GM19467 (cell line): ENCODE measurements around the gene ANAPC2.

Source experiments
- ATAC-seq: cut with Tn5 transposase; IDR thresholded peaks from one replicate; pipeline ENCODE4 v1.9.1; 2021; ENCODE audit warnings: mild to moderate bottlenecking, moderate library complexity; ENCODE audit not compliant: unreplicated experiment

Gene ANAPC2

DNA sequence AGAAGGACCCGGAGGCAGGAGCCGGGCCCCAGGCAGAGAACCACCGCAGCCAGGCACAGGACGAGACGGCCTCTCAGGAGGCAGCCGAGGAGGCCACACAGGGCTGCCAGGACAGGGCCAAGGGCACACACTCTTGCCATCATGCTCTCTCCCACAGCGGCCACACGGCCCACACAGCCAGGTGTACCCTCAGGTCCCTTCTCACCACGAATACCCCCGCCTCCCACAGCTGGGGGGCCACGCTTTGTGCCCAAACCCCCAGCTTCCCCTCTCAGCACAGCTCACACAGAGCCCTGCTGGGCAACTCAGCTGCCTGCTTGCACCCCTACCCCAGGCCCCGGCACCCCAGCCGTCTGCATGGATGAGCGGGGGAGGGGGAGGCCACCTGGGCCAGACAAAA is 5.4 kb upstream of the ANAPC2 start:
- no peak for ATAC-seq

DNA sequence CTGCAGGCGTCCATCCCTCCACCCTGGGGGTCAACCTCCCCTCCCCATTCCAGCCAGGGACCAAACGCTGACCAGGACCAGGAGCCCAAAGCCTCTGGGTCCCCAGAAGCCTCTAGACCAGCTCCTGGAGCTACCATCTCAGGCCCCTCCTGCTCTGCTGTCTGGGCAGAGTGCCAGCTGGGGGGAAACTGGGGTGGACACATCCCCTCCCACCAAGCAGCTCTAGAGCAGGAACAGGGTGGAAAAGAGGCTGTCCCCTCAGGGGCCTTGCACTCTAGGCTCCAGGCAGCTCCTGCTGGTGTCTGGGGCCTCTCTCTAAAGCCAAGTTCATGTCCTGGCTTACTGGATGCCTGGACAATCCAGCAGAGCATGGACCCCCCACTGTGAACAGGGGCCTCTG is 4.5 kb upstream of the ANAPC2 start:
- no peak for ATAC-seq

DNA sequence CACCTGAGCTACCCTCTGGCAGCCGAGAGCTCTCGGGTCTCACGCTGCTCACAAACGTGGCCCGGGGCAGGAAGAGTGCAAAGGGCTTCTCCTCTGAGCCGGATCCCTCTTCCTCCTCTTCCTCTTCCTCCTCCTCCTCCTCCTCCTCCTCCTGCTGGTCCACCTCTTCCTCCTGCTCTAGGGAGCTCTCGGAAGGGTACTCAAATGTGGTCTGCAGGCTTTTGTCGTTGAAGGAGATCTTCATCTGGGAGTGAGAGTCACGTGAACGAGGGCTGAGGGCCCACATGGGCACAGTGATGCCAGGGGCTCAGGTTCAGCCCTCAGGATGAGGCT is 4.1 kb upstream of the ANAPC2 start:
- no peak for ATAC-seq

DNA sequence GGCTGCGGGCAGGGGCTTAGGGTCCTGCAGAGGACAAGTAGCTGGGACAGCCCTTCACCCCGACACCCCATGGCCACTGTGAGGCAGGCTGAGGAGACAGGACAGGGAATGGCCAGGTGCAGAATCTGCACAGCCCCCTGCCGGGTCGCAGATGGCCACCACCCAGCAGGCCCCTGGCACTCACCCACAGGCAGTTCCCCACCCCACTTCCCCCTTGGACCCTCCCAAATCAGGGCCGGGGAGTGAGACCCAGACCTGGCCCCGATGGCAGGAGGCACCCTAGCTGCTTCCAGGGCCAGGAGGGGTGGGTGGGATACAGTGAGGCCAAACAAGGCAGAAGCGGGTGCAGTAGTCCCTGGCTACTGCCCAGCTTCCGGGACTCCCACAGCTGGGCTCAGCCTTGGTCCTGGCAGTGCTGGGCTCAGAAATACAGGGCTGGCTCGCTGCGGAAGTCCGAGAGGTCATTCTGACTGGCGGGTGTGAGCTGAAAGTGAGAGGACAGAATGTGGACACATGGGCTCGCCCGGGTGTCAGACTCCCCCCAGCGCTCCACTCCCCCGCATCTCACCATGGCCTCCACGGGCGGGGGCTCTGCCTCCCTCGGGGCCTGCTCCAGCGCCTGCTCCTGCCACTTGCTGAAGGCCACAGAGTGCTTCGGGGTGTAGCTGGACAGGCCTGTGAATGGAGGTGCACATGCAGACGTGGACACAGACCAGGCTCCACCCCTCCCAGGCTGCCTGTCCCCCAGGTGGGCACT is 3.5 kb upstream of the ANAPC2 start:
- no peak for ATAC-seq

DNA sequence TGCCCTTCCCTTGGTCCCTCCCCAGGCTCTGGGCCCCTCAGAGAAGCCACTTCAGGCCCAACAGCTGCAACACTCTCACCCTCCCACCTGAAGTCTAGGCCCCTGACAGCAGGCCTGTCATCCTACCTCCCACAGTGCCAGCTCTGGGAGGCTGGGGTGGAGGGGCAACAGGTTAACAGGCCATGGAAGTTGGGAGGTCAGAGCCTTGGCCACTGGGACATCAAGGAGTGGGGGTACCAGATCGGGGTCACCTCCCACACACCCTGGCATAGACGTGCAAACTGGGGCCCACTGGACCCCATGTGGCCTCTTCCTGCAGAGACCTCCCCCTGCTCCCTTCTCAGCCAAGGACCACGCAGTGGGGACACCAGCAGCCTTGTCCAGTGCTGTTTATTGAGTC is 2.9 kb upstream of the ANAPC2 start:
- ATAC-seq = no peak

DNA sequence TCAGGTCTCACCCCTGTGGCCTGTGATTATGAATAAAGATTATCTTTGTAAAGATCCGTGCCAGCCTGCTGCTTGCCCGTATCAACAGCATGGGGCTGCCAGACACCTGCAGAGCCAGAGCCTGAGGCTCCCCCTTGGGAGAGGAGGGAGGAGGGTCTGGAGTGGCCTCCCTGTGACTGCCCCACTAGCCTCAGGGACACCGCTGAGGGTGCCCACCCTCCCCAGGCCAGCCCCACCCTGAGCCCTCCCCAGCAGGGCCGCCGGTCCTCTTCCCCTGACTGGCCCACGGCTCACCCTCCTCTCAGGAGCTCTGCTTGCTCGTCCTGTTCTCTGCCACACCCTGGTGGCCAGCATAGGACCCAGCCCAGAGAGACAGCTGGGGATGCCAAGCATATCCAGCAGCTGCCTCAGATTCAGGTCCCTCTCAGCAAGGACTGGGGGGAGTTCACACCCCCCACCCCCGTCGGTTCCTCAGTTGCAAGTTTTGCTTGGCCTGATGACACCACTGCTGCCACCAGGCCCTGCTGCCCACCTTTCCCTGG is 2.0 kb upstream of the ANAPC2 start:
- ATAC-seq = no peak

DNA sequence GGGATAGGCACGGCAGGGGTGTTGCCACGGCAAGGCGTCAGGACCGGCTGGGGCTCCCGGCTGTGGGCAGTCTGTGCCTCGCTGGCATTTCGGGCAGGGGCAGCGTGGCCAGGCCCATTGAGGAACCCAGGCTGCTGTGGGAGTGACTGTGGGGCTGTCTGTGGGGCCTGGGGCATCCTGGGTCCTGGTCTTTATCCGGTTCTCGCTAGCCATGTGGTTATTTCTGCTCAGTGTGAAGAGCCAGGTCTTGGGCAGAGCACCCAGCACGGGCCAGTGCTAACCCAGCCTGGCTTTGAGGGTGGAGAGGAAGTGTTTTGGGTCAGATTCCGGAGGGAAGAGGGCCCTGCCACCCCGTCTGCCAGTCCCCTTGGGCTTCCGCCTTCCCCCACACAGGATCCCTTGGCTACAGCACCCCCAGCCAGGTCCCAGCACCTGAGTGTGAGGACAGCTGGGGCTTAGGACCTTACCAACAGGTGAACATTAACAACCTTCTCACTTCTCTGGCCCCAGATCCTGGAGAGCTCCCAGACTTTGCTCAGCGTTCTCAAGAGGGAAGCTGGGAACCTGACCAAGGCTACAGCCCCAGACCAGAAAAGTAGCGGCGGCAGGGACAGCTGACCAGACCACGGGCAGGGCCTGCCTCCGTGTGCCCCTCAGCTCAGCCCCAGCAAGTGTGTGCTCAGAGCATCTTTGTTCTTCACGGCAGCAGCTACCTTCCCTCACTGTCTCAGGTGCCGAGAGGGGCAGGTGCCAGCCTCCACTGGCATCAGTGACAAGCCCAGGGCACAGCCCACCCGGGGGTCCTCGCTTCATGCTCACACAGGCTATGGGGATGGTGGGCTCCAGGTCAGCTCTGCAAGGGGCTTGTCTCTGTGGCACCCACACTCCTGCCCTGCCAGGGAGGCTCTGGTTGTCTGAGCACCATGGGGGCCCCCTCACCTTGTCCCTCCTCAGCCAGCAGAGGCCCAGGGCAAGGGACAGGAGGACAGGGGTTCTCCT is 1.2 kb upstream of the ANAPC2 start:
- ATAC-seq = no peak

DNA sequence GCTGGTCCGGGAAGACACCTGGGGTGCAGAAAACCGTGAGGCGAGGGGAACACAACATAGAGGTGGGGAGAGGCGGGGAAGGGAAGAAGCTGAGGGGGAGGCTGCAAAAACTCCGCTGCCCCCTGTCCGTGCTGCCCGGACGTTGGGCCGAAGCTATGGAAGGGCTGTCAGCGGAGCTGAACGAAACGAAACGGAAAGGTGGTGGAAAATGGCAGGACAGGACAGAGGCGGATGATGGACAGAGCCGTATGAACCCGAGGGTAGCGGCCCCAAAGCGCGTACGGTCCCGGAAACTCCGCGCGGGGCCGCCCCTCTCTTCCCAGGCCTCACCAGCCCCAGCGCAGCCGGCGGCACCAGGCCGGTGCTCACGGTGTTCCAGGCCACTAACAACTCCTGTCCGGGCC is 272 bp downstream of the ANAPC2 start:
- ATAC-seq = no peak

DNA sequence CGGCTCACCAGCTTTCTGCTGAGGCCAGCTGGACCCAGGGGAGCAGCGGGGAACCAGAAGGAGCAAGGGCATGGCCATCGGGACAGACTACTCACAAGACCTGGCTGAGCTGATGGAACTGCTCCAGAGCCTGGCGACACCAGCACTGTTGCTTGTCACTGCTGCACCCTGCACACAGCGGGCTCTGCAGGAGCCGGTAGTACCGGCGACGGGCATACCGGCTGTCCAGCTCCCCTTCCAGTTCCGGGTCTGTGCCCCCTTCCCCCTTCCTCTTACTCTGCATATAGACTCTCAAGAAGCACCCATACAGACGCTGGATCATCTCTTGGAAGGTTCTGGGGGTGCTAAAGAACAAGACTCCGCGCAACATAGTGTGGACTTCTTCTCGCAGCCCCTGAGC is 974 bp downstream of the ANAPC2 start:
- no peak for ATAC-seq

DNA sequence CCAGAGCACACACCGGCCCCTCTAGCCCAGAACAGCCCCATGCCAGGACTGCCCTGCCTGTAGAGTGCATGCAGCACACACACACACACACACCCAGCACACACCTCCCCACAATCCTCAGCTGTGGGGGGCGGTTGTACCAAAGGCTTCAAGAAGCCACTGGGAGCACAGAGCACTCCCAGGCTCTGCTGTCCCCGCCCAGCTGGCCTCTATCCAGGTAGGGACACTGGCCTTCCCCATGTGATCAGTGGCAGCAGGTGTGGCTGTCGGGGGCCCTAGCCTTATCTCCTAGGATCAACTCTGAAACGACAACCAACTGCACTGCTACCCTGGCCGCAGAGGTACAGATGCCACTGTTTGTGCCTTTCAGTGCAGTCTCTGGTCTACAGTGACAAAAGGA is 2.0 kb downstream of the ANAPC2 start:
- no peak for ATAC-seq

DNA sequence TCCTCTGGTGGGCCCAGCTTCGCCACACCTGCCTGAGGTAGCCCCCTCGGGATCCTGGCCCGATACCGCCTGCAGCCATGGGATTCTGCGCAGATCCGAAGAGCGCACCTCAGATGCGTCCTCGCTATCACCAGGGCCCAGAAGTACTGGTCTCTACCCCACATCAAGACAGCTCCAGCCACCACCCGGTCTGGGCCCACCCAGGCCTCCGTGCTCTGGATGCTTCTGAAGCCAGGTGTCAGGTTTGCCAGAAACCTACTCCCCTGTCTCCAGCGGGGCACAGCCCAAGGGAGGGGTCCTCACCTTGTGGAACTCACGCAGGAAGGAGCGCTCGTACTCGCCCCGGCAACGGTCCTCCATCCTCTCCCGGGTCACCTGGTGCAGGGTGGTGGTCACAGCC is 2.4 kb downstream of the ANAPC2 start:
- no peak for ATAC-seq

DNA sequence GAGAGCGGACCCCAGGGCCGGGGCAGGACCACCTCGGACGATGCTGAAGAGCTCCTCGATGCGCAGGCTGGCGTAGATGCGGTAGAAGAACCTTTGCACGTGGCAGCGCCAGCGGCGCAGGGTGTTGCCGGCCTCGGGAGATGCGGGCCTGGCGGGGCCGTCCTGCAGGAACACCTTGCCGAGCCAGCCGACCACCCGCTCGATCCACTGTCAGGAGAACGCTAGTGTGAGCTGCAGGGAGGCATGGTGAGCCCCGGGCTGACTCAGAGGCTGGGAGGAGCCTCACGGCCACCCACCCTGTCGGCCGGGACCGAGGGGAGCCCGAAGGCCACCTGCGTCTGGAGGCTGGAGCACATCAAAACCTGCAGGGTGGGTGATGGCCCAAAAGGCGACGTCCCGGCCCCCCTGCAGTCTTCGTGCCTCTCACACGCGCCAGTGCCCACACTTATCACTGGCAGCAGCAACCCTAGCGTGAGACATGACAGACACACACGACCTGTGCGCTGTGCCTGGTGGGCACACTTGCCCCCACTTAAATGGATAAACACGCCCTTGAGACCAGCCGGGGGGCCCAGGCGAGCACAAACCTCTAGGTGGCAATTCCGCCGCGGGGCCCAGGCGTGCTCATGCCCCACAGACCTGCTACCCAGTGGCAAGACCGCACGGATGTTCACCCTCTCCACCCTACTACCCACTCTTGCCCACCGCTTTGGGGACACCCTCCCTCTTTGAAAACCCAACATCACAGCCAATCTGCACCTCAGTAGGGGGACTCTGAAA is 3.3 kb downstream of the ANAPC2 start:
- no peak for ATAC-seq

DNA sequence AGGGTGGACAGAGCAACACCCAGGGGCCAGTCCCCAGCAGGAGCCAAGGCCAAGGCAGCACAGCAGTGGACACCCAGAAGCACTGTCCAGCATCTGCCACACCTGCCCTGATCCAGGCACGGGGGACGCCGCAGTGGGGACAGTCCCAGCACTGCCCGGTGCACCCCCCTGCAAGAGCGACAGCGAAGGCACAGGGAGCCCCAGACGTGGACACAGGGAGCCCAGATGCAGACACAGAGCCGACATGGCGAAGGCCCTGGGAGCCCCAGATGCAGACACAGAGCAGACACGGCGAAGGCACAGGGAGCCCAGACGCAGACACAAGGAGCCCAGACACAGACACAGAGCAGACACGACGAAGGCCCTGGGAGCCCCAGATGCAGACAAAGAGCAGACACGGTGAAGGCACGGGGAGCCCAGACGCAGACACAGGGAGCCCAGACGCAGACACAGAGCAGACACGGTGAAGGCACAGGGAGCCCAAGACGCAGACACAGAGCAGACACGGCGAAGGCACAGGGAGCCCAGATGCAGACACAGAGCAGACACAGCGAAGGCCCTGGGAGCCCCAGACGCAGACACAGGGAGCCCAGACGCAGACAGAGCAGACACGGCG is 4.3 kb downstream of the ANAPC2 start:
- no peak for ATAC-seq

DNA sequence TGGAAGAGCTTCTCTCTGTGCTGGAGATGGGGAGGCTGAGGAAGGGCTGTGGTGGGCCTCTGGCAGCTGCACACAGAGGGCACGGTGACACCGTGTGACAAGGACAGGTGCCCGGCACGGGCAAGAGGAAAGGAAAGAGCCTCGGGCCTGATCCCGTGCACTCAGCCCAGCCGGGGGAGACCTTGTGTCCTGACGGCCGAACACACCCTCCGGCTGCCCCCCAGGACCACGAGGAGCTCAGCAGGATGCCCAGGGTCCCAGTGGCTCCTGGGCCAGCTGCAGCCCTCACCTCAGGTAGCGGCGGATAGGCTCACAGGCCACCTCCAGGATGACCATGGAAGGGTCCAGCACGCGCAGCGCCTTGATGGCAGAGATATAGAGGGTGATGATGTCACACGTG is 5.5 kb downstream of the ANAPC2 start:
- no peak for ATAC-seq

DNA sequence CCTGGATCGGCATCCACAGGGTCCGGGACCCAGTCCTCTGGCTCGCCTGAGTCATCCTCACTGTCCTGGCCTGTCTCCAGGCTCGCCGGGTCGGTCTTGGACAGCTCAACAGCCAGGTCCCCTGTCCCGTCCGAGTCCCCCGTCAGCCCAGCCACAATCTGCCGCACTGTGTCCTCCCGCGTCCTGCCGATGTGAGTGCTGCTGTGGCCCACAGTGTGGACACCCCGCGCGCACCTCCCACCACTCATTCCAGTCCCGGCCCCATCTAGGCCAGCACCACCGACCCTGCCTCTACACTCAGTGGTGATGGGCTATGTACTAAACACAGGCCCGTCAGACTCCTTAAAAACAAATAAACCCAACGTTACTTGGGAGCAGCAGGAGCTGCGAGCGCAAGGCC is 6.7 kb downstream of the ANAPC2 start:
- ATAC-seq = no peak

DNA sequence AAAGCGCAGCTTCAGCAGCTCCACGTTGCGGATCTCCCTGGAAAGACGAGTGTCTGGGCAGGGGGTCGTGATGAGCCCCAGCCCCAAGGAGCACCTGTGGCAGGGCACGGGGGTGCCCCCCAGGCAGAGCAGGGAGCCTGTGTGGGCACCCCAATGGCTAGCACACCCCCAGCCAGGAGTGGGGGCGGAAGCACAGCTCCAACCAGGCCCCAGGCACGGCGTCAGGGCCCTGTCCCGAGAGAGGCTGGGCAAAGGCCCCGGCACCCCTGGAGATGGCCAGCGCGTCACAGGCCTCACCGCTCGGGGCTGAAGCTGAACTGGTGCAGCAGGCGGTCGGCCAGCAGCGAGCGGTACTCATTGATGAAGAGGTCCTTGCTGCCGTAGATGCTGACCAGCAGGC is 7.9 kb downstream of the ANAPC2 start:
- ATAC-seq = no peak

DNA sequence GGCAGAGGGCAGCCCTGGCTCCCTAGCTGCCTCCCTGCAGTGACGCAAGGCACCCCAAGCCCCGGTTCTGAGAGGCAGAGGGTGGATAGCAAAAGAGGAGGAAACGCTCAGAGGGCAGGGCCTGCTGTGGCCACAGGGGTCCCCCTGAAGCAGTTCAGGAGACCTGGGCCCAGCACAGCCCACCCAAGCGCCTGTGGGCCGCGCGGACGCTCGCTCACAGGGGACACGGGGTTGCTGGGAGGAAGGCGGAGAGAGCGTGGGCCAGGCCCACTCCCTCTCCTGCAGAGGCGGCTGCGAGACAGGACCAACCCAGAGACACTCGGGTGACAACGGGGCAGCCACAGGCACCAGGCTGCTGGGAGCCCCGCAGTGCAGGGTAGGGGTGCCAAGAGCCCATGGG is 8.6 kb downstream of the ANAPC2 start:
- no peak for ATAC-seq

DNA sequence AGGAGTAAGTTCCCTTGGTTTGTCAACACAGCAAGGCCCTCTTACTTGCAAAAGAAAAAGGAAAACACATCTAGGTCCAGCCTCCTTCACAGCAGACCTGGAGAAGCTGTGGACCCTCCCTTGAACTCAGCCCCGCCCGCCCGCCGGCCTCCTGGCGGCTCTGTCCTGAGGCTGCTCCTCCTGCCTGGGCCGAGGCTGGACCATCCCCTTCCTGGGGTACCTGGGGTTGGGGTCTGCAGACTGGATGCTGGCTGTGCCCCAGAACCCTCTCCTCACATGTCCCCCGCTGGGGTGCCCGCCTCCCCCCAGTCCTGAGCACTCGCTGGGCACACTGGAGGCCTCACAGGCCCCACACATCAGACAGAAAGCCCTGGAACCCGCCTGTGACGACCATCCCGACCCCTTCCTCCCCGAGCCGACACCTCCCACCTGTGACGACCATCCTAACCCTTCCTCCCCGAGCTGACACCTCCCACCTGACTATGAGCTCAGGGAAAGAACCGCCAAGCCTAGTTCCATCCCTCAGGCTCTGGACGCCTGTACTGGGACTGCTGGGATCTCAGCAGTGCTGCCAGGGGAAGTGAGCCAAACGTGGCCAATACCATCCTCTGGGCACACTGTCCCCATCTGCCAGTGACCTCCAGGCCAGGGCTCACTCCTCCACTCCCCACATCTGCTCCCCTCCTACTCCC is 9.3 kb downstream of the ANAPC2 start:
- ATAC-seq = no peak

DNA sequence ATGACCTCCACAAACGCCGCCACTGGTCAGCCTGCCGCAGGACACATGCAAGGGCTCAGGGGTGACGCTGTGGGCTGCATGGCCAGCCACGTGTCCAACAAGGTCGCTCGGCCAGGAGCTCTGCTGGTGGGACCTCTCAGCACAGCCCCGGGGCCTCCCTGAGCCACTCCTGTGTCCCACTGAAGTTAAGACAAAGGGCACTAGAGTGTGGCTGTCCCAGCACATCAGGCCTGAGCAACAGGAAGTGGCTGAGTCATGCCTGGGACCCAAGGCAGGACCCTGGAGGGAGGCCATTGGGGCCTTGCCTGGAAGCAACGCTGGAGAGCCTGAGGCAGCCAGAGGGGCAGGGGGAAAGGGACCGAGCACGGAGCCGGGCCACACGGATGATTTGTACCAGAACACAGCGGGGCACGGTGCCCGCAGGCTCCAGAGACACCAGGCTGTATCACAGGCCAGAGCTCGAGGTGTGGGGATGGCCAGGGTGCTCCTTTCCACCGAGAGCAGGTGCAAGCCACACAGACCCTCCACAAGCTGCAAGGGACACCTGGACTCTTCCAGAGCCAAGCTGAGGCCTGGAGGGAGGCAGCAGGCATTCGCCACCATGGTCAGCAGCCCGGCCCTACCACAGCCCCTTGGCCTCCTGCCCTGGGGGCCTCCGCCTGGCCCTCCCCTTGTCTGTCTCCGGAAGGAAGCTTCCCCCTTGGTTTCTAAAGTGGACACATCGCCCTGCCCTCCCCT is 10.0 kb downstream of the ANAPC2 start:
- ATAC-seq = no peak
